H9 (cell line): ENCODE results near the gene DBNDD1. TPM values are rescaled to one million over a fixed set of nuclear protein-coding genes. Genes with fewer than 3 reads are reported as not detected.

Experiments
- DNase-seq: peaks from one replicate; pipeline ENCODE4 v3.0.0-alpha.2; 2017
- H2AFZ ChIP-seq: one replicate; pipeline ENCODE4 v1.6.1; 2013; ENCODE audit warnings: mild to moderate bottlenecking, low read length, control low read depth, moderate library complexity
- H2AK5ac ChIP-seq: 2 replicates; pipeline ENCODE4 v1.6.1; 2013; ENCODE audit warnings: low read length, control low read depth, mixed read lengths; ENCODE audit not compliant: insufficient read length
- H2BK120ac ChIP-seq: one replicate; pipeline ENCODE4 v1.6.1; 2013; ENCODE audit warnings: low read depth, mild to moderate bottlenecking, low read length, control low read depth, inconsistent platforms; ENCODE audit not compliant: poor library complexity, severe bottlenecking
- H2BK12ac ChIP-seq: 2 replicates; pipeline ENCODE4 v1.6.1; 2013; ENCODE audit warnings: low read length, control low read depth, mixed read lengths, low read depth; ENCODE audit not compliant: insufficient read length
- H2BK15ac ChIP-seq: 2 replicates; pipeline ENCODE4 v1.6.1; 2013; ENCODE audit warnings: low read depth, low read length, control low read depth
- H2BK20ac ChIP-seq: one replicate; pipeline ENCODE4 v1.6.1; 2013; ENCODE audit warnings: low read depth, mild to moderate bottlenecking, low read length, control low read depth, inconsistent platforms; ENCODE audit not compliant: poor library complexity, severe bottlenecking
- H2BK5ac ChIP-seq: 2 replicates; pipeline ENCODE4 v1.6.1; 2013; ENCODE audit warnings: low read length, control low read depth, mixed read lengths; ENCODE audit not compliant: insufficient read length
- H3K14ac ChIP-seq: 2 replicates; pipeline ENCODE4 v1.6.1; 2013; ENCODE audit warnings: low read length, control low read depth; ENCODE audit not compliant: insufficient read depth
- H3K18ac ChIP-seq: 2 replicates; pipeline ENCODE4 v1.6.1; 2013; ENCODE audit warnings: low read depth, mild to moderate bottlenecking, mixed read lengths, low read length, control low read depth; ENCODE audit not compliant: insufficient read length
- H3K23ac ChIP-seq: 2 replicates; pipeline ENCODE4 v1.6.1; 2013; ENCODE audit warnings: low read length, control low read depth, mixed read lengths, low read depth; ENCODE audit not compliant: insufficient read length
- H3K23me2 ChIP-seq: 2 replicates; pipeline ENCODE4 v1.6.1; 2013; ENCODE audit warnings: low read depth, mild to moderate bottlenecking, mixed read lengths, low read length, control low read depth; ENCODE audit not compliant: insufficient read length, poor library complexity, severe bottlenecking
- H3K27ac ChIP-seq: 2 replicates; pipeline ENCODE4 v1.5.1; 2013; ENCODE audit warnings: low read length, control low read depth, mixed read lengths, low read depth; ENCODE audit not compliant: insufficient read length
- H3K27me3 ChIP-seq: 2 replicates; pipeline ENCODE4 v1.6.1; 2013; ENCODE audit warnings: low read length, control low read depth, inconsistent platforms; ENCODE audit not compliant: insufficient read depth
- H3K4ac ChIP-seq: 2 replicates; pipeline ENCODE4 v1.6.1; 2013; ENCODE audit warnings: low read depth, mild to moderate bottlenecking, control low read depth, inconsistent platforms, low read length, moderate library complexity
- H3K4me1 ChIP-seq: 2 replicates; pipeline ENCODE4 v1.6.1; 2013; ENCODE audit warnings: low read length, control low read depth, inconsistent platforms; ENCODE audit not compliant: insufficient read depth
- H3K4me2 ChIP-seq: 2 replicates; pipeline ENCODE4 v1.6.1; 2013; ENCODE audit warnings: low read length, control low read depth, mixed read lengths; ENCODE audit not compliant: insufficient read length, insufficient read depth
- H3K56ac ChIP-seq: 2 replicates; pipeline ENCODE4 v1.6.1; 2013; ENCODE audit warnings: low read depth, mild to moderate bottlenecking, mixed read lengths, low read length, control low read depth; ENCODE audit not compliant: insufficient read length
- H3K79me1 ChIP-seq: 2 replicates; pipeline ENCODE4 v1.6.1; 2013; ENCODE audit warnings: low read depth, mild to moderate bottlenecking, moderate library complexity, low read length, control low read depth, inconsistent platforms; ENCODE audit not compliant: insufficient read depth, poor library complexity, severe bottlenecking
- H3K79me2 ChIP-seq: 2 replicates; pipeline ENCODE4 v1.6.1; 2013; ENCODE audit warnings: low read length, control low read depth, inconsistent platforms; ENCODE audit not compliant: insufficient read depth
- H3K9ac ChIP-seq: 2 replicates; pipeline ENCODE4 v1.6.1; 2013; ENCODE audit warnings: low read length, control low read depth, mixed read lengths; ENCODE audit not compliant: insufficient read length; ENCODE audit errors: extremely low read depth
- H3K9me3 ChIP-seq: one replicate; pipeline ENCODE4 v1.6.1; 2013; ENCODE audit warnings: low read depth, low read length, inconsistent platforms; ENCODE audit not compliant: control insufficient read depth
- H3T11ph ChIP-seq: one replicate; pipeline ENCODE4 v1.6.1; 2013; ENCODE audit warnings: mild to moderate bottlenecking, low read length, control low read depth, inconsistent platforms
- H4K20me1 ChIP-seq: one replicate; pipeline ENCODE4 v1.6.1; 2013; ENCODE audit not compliant: control insufficient read depth, insufficient read length, insufficient read depth
- H4K5ac ChIP-seq: 2 replicates; pipeline ENCODE4 v1.6.1; 2013; ENCODE audit warnings: low read depth, mild to moderate bottlenecking, mixed read lengths, low read length, control low read depth; ENCODE audit not compliant: insufficient read length
- H4K8ac ChIP-seq: replicated peaks from 2 replicates; pipeline ENCODE4 v1.6.1; 2013; ENCODE audit warnings: low read length, control low read depth, mixed read lengths, low read depth; ENCODE audit not compliant: insufficient read length
- H4K91ac ChIP-seq: 2 replicates; pipeline ENCODE4 v1.6.1; 2013; ENCODE audit warnings: low read depth, mild to moderate bottlenecking, moderate library complexity, mixed read lengths, low read length, control low read depth; ENCODE audit not compliant: insufficient read length
- H3K27ac Mint-ChIP-seq, 3 experiments: 2 replicates in 2 of 3; 3 replicates in 1 of 3; pipeline ENCODE4 v1.8.0; 2020 to 2021; ENCODE audit warnings: mixed read lengths in 3 of 3, mild to moderate bottlenecking in 1 of 3, moderate library complexity in 1 of 3
- H3K27me3 Mint-ChIP-seq: 2 replicates; pipeline ENCODE4 v1.8.0; 2021; ENCODE audit warnings: low read depth, mild to moderate bottlenecking, moderate library complexity, mixed read lengths
- H3K36me3 Mint-ChIP-seq, 3 experiments: 2 replicates in 2 of 3; 3 replicates in 1 of 3; pipeline ENCODE4 v1.8.0; 2020 to 2021; ENCODE audit warnings: low read depth in 3 of 3, mixed read lengths in 3 of 3; ENCODE audit not compliant: insufficient read depth in 1 of 3
- H3K4me1 Mint-ChIP-seq, 2 experiments: 2 replicates each; pipeline ENCODE4 v1.8.0; 2020; ENCODE audit warnings: mixed read lengths in 2 of 2
- H3K4me3 Mint-ChIP-seq, 2 experiments: 2 replicates in 1 of 2; 3 replicates in 1 of 2; pipeline ENCODE4 v1.8.0; 2020 to 2021; ENCODE audit warnings: mild to moderate bottlenecking in 2 of 2, mixed read lengths in 2 of 2, moderate library complexity in 1 of 2
- H3K9me3 Mint-ChIP-seq, 2 experiments: 2 replicates in 1 of 2; 3 replicates in 1 of 2; pipeline ENCODE4 v1.8.0; 2020; ENCODE audit warnings: mild to moderate bottlenecking in 2 of 2, mixed read lengths in 2 of 2, moderate library complexity in 1 of 2
- WGBS: extraction: QIAGEN DNeasy Blood & Tissue Kit; methylation state at CpG from one replicate; pipeline ENCODE4 v1.1.7; 2013; ENCODE audit warnings: missing lambda C conversion rate, low lambda C conversion rate, mixed read lengths; ENCODE audit not compliant: insufficient read length; ENCODE audit errors: extremely low coverage; 5-methylcytosine and 5-hydroxymethylcytosine counted together
- total RNA-seq: library from RNA; stranded (reverse); gene quantifications from 2 replicates; pipeline ENCODE4 v1.2.1, GENCODE V29; 2021
- TF ChIP-seq, protein P1 (sequence below): fragments of 200-600 bp; sonication (generic); conservative IDR thresholded peaks from 3 replicates; pipeline ENCODE4 v1.8.0; 2021; ENCODE audit warnings: antibody characterized with exemption, mild to moderate bottlenecking

Gene DBNDD1
- total RNA-seq, 1 experiment from 2014 or later, result 87.3 TPM

DNA sequence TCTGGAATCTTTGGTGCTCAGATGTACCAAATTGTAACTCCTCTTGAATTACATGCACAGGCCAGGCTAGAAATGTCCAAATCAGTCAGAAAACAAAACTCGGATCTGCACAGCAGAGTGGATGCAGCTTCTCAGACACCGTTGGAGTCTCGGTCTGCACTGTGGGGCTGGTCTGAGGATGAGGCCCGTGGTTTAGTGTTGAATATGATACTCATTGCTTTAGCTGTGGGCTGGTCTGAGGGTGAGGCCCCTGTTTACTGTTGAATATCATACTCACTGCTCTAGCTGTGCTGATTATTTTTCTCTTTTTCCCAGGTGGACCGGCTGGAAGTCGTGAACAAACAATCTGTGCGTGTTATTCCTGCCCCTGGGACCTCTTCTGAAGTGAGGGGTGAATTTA, 35.0 kb downstream of the DBNDD1 start:
- Histone ChIP-seq H3K27me3 (no peaks in the 10 kb centered on the region), H3K79me1 (no peaks in the 10 kb centered on the region), H3K9ac (no peak overlapping the region), H4K8ac (no peak overlapping the region), H3K23ac (no peak overlapping the region), H4K20me1 (no peaks in the 10 kb centered on the region), H2BK15ac (no peak overlapping the region), H2BK20ac (no peak overlapping the region), H2BK5ac (no peak overlapping the region), H3K27ac (no peak overlapping the region), H3K79me2 (no peaks in the 10 kb centered on the region), H3K18ac (no peak overlapping the region), H4K5ac (no peak overlapping the region), H3K4me2 (no peak overlapping the region), H3K56ac (no peak overlapping the region), H3K14ac (no peak overlapping the region), H3K4me1 (no peaks in the 10 kb centered on the region), H2AK5ac (no peak overlapping the region), H4K91ac (no peak overlapping the region), H3K4ac (no peak overlapping the region), H3K23me2 (no peaks in the 10 kb centered on the region), H2AFZ (no peak overlapping the region), H2BK120ac (no peak overlapping the region), H3T11ph (no peak overlapping the region), H2BK12ac (no peak overlapping the region), H3K9me3 (no peaks in the 10 kb centered on the region)
- TF ChIP-seq, protein P1, sequence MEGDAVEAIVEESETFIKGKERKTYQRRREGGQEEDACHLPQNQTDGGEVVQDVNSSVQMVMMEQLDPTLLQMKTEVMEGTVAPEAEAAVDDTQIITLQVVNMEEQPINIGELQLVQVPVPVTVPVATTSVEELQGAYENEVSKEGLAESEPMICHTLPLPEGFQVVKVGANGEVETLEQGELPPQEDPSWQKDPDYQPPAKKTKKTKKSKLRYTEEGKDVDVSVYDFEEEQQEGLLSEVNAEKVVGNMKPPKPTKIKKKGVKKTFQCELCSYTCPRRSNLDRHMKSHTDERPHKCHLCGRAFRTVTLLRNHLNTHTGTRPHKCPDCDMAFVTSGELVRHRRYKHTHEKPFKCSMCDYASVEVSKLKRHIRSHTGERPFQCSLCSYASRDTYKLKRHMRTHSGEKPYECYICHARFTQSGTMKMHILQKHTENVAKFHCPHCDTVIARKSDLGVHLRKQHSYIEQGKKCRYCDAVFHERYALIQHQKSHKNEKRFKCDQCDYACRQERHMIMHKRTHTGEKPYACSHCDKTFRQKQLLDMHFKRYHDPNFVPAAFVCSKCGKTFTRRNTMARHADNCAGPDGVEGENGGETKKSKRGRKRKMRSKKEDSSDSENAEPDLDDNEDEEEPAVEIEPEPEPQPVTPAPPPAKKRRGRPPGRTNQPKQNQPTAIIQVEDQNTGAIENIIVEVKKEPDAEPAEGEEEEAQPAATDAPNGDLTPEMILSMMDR, result no peak
- DNase-seq, result no peak
- Mint-ChIP-seq H3K27me3 (no peaks in the 10 kb centered on the region), H3K4me3 (no peak overlapping the region), H3K4me1 (no peaks in the 10 kb centered on the region), H3K9me3 (no peaks in the 10 kb centered on the region), H3K27ac (no peak overlapping the region), H3K36me3 (peaks cover 31 to 83% (median 70%) of the 10 kb centered on the region in 3 experiments; a peak in 6 of 7 replicates)
- no CpG with 5 or more reads among the region's 7 CpGs for WGBS
